HEK293T (cell line): ENCODE results near the gene COX7B2.

Source experiments
- CTBP1 ChIP-seq: fragments of 450-650 bp; IDR thresholded peaks from 2 replicates; pipeline ENCODE4 v1.6.1; 2016; ENCODE audit warnings: borderline replicate concordance
- FOXA1 ChIP-seq: fragments of 450-650 bp; IDR thresholded peaks from 2 replicates; pipeline ENCODE4 v1.6.1; 2016; ENCODE audit warnings: mild to moderate bottlenecking
- SP1 ChIP-seq: fragments of 450-650 bp; IDR thresholded peaks from 2 replicates; pipeline ENCODE4 v1.6.1; 2017
- TARDBP ChIP-seq: fragments of 450-650 bp; IDR thresholded peaks from 2 replicates; pipeline ENCODE4 v1.6.1; 2016
- ZNF384 ChIP-seq: fragments of 450-650 bp; IDR thresholded peaks from 2 replicates; pipeline ENCODE4 v1.6.1; 2016

GRCh38 chr4:46856333-46856732 lies 52.7 kb downstream of the COX7B2 start:
- TF ChIP-seq SP1 (no peak), FOXA1 (no peak), CTBP1 (no peak), TARDBP (no peak), ZNF384 (no peak)
